GM18502 (cell line): ENCODE measurements around the gene CTTNBP2NL.
A peak's percentile ranks its signal among the peaks of the same experiment; 100 is the strongest.

Experiments used
- ATAC-seq: cut with Tn5 transposase; IDR thresholded peaks from one replicate; pipeline ENCODE4 v1.9.1; 2021; ENCODE audit warnings: mild to moderate bottlenecking; ENCODE audit not compliant: unreplicated experiment, poor library complexity

CTTNBP2NL gene, protein sequence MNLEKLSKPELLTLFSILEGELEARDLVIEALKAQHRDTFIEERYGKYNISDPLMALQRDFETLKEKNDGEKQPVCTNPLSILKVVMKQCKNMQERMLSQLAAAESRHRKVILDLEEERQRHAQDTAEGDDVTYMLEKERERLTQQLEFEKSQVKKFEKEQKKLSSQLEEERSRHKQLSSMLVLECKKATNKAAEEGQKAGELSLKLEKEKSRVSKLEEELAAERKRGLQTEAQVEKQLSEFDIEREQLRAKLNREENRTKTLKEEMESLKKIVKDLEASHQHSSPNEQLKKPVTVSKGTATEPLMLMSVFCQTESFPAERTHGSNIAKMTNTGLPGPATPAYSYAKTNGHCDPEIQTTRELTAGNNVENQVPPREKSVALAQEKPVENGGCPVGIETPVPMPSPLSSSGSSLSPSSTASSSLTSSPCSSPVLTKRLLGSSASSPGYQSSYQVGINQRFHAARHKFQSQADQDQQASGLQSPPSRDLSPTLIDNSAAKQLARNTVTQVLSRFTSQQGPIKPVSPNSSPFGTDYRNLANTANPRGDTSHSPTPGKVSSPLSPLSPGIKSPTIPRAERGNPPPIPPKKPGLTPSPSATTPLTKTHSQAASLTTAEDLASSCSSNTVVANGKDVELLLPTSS

GRCh38 chr1:112395821-112396652 lies at the start of gene CTTNBP2NL:
CTTNBP2NL (plus strand) TSS chr1:112396214; CDS start chr1:112416166, 19,952 bp downstream.
- peak; percentile 78 for ATAC-seq

- ATAC-seq: no peak
Observed at GRCh38 chr1:112346801-112347350, 49.1 kb upstream of the CTTNBP2NL start.

DNA sequence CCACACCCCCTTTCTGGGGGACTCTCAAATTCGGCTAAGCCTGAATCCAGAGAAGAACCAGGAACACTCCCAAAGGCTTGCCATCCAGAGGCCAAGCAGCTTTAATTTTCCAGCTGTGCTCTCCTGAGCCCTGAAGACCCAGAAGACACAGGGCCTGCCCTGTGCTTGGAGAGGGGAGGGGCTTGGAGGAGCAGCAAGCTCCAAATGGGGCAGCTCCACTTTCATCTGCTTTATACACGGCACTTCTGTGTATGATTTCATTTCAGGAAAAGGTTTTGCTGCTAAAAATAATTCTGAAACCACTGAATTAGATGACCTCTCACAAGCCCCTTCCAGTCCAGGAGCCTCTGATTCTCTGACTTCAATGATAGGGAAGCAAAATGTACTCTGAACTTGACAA lies 39.2 kb upstream of the CTTNBP2NL start:
- no peak for ATAC-seq

DNA sequence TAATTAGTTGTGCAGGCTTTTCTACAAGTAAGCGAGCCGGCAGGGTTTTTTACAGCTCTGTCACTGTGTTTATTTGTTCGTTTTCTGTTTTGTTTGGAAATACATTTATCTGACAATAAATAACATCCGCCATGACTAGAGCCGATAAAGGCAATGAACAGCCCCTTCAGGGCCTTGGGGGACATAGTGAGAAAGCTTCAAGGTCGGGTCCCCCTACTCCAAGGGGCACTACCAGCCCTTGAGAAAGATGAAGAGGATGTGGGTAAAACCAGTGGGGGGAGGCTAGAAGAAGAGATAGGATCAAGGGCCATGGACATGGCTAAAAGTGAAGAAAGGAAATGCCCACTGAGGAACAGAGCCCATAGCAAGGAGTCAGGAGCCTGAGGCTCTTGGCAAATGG lies 38.5 kb upstream of the CTTNBP2NL start:
- ATAC-seq: no peak

GRCh38 chr1:112358061-112358770 lies 37.8 kb upstream of the CTTNBP2NL start:
- ATAC-seq: no peak

DNA sequence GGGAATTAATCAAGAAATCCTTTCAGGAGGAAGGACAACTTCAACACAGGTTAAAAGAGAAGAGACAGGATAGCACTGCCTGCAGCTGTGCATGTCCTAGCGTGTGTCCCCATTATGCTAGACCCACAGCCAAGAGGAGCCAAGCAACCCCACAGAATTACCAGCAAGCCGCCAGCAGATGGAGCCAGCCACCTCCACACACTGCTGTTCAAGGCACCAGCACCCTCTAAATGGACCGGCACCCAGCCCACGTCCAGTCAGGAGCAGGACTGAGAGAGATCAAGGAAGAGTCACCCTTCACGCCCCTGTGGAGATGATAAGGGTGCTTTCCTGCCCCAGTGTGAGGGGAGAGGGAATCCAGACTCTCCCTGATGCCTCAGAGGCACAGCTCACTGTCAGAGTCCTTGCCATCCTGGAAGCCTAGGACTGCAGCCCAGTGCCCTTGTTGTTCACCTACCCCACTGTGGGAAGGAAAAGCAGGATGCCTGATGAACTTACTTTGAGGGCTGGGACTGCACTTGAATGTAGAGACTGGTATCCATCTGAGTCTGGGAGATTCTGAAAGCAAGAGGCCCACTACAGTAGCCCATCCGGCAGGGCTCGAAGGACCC lies 37.1 kb upstream of the CTTNBP2NL start:
- peak; percentile 66 for ATAC-seq

DNA sequence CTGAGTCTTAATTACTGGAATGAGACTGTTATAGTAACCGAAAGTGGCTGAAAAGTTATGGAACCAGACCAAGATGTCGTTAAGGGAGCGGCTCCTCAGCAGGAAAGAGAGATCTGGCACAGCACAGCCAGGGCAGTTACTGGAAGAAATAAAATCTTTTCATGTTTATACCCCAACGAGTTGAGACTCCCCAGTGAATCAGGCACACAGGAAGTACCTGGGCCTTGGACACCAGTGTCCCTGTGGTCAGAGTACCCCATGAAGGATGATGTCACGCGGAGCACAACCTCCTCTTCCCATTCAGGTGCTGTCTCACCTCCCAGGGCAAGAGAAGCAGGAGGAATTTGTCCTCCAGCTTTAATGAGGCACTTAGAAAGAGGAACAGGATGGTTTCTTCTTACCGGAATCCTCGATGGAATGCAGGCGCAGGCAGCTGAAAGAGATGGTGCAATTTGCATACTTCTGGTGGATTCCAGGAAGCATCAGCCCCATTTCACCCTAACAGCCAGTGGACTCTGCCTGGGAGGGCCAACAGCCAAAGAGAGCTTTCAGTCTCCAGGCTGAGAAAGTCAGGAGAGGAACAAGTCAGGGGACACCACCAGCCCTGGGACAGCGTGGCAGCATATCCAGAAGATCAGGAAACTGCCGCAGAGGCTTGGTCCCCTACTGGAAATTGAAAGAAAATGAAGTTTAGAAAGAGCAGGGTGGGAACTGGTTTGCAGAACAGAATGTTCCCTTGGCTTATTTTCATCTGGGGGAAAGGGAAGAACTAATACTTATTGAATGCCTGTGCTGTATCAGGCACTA lies 35.9 kb upstream of the CTTNBP2NL start:
- no peak for ATAC-seq

GRCh38 chr1:112363636-112364035 lies 32.4 kb upstream of the CTTNBP2NL start:
- ATAC-seq: no peak

- no peak for ATAC-seq
Observed at GRCh38 chr1:112368198-112368597, 27.8 kb upstream of the CTTNBP2NL start.

- peak; percentile 94 for ATAC-seq
Observed at GRCh38 chr1:112369392-112370285, 26.4 kb upstream of the CTTNBP2NL start.

GRCh38 chr1:112370996-112371395 lies 25.0 kb upstream of the CTTNBP2NL start:
- no peak for ATAC-seq

DNA sequence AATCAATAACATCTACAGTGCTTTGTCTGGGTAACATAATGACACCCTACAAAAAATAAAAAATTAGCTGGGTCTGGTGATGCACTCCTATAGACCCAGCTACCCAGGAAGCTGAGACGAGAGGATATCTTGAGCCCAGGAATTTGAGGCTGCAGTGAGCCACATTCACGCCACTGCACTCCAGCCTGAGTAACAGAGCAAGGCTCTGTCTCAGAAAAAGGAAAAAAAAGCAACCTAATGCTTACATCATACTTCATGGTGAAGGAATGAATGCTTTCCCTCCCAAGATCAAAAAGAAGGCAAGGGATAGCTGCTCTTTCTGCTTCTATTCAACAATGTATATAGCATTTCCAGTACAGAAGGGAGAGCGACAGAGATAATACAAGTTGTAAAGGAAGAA lies 24.2 kb upstream of the CTTNBP2NL start:
- no peak for ATAC-seq

DNA sequence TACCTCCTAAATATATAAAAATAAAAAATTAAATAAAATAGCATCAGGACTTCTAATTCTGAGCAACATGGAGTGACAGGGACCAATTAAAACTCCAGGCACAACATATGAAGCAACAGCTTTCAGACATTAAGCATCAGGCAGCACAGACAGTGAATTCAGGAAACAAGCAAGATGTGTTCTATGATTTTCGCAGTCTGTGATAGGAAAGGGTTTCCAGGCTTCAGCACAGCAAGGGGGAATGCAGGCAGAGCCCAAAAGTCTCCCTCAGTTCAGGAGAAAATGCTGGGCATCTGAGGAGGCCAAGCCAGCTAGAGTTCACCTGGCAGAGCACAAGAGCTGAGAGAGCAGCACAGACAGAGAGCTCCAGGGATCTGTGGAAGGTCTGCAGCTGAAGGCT lies 22.2 kb upstream of the CTTNBP2NL start:
- no peak for ATAC-seq

- no peak for ATAC-seq
Observed at GRCh38 chr1:112375701-112376100, 20.3 kb upstream of the CTTNBP2NL start.

- no peak for ATAC-seq
Observed at GRCh38 chr1:112380356-112380755, 15.7 kb upstream of the CTTNBP2NL start.

DNA sequence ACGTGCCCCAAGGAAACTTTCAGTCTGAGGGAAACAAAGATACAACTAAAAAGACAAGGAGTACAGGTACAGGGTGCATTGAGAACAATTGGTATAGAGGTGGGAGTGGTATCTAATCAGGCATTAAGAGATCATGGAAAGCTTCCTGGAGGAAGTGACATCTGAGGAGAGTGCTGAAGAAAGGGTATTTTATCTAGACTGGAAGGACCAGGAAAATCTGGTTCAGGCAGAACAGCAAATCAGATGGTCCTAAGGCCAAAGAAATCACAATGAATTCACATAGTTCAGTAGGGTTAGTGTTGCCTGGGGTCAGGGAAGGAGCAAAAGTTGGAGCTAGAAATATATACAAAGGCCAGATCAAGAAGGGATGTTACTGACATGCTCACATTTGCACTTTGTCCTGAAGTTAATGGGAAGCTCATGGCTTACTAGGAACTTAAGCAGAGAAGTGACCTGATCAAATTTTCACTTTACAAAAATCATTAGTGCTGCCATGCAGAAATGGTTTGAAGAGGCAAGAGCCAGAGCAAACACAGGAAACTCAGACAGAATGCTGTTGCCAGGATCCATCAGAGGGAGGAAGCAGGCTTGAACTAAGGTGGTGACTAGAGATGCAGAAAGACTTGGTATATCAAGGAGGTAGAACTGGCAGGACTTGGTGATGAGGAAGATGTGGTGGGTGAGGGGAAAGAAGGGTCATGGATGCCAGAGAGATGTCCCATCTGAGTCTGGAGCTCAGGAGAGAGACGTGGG lies 14.5 kb upstream of the CTTNBP2NL start:
- no peak for ATAC-seq

- ATAC-seq: no peak
Observed at GRCh38 chr1:112383759-112384370, 12.1 kb upstream of the CTTNBP2NL start.
